Vagina (tissue), 2 donors: ENCODE data around the gene CENPU.

ENCODE experiments used
- CTCF ChIP-seq, 3 experiments: fragments of 450-650 bp in 2 of 3; fragments of 200-600 bp in 1 of 3; sonication (generic) in 1 of 3; IDR thresholded peaks; one replicate each; pipeline ENCODE4 v1.5.1; 2017 to 2019; ENCODE audit warnings: antibody characterized with exemption in 3 of 3, mild to moderate bottlenecking in 2 of 3, moderate library complexity in 2 of 3
- POLR2A ChIP-seq, 2 donors: fragments of 450-650 bp; IDR thresholded peaks; one replicate each; pipeline ENCODE4 v1.6.1; 2017; ENCODE audit warnings: antibody characterized with exemption in 2 of 2, mild to moderate bottlenecking in 2 of 2, moderate library complexity in 2 of 2

DNA sequence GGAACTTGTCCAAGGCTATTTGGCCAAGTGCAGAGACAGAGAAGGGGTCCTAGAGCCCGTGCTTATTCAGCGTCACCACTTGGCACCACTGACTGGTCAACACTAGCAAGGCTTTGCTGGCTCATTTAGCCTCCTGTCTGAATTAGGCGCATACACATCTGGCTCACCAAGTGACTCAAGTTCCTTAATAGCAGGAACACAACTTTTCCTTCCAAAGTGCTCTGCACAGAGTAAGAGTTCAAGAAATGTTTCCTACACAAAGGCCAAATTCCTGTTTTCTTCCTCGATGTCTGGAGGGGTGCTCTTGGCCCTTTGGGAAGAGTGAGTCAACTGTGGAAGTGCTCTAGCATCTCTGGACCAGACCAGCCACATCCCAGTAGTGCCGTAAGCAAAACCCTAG lies 26.8 kb upstream of the CENPU start:
- TF ChIP-seq CTCF (IDR thresholded peaks at IDR 0.05) (no peak), POLR2A (IDR thresholded peaks at IDR 0.05) (no peak)
